Measurements from ENCODE around the gene CENPX. TPM values are rescaled to one million over a fixed set of nuclear protein-coding genes. Genes with fewer than 3 reads are reported as not detected.
A peak's percentile ranks its signal among the peaks of the same experiment; 100 is the strongest.

The CENPX gene
- total and polyA plus RNA-seq, 2 of the 13 experiments (the other 11 are each of a cell fraction or from before 2014, with no cell fraction given): 92.7 to 170 TPM

DNA sequence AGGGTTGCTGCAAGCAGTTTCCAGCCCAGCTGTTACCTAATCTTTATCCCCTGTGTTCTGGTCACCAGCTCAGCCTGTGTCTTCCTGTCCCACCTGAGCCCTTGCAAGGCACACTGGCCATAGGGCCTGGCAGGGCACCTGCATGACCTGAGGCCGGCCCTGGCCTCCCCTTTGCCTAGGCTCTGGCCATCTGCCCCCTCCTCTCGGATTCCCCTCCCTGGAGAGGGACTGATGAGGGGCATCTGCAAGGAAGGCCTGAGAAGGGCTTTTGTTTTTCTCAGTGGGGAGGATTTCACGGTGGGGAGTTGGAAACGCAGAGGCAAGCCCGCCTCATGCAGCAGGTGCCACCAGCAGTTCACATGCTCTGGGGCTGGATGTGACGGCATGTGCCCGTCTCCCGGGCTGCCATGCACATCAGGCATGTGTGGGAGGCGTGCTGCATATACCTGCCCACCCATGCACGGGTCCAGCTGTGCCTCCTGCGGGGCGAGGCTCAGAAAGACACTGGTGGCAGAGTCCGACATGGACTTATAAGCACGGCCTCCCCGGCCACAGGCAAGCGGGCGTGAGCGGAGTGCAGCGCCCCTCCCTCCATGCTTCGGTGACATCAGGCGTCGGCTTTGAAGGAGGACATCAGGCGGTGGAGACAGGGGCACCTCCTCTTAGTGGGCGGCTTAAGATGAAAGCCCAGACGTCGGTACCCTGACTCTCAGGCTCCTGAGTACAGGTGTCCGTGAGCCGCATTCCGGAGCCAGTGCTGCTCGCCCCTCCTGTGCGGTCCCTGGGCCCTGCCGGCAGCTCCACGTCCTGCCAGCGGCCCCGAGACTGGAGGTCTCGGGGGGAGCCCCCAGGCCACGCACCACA is 28.7 kb downstream of the CENPX start (continued):
- TF ChIP-seq, protein P1, sequence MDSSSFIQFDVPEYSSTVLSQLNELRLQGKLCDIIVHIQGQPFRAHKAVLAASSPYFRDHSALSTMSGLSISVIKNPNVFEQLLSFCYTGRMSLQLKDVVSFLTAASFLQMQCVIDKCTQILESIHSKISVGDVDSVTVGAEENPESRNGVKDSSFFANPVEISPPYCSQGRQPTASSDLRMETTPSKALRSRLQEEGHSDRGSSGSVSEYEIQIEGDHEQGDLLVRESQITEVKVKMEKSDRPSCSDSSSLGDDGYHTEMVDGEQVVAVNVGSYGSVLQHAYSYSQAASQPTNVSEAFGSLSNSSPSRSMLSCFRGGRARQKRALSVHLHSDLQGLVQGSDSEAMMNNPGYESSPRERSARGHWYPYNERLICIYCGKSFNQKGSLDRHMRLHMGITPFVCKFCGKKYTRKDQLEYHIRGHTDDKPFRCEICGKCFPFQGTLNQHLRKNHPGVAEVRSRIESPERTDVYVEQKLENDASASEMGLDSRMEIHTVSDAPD (CRISPR knock-in tag; IDR thresholded peaks at IDR 0.05): no peak; the same call in 1 of the 2 replicates
- TF ChIP-seq RXRB (CRISPR knock-in tag; IDR thresholded peaks at IDR 0.05; ENCODE audit: borderline replicate concordance) (0 out of 2 replicates have a peak, but pooled peaks have one; percentile 6), RFXAP (CRISPR knock-in tag; IDR thresholded peaks at IDR 0.05; ENCODE audit: borderline replicate concordance) (no peak; the same call in 1 of the 2 replicates), GATA4 (IDR thresholded peaks at IDR 0.05; ENCODE audit: borderline replicate concordance, low read depth) (no peak), YY1 (IDR thresholded peaks at IDR 0.05; ENCODE audit: insufficient read depth, insufficient replicate concordance, low read depth, low read length) (peak; percentile 51), MEF2D (CRISPR knock-in tag; IDR thresholded peaks at IDR 0.05) (peak; percentile 80), ZFP36L1 (CRISPR knock-in tag; IDR thresholded peaks at IDR 0.05) (peak; percentile 80; the same call in 1 of the 2 replicates), RXRA (CRISPR knock-in tag; IDR thresholded peaks at IDR 0.05) (peak; percentile 32), NONO (IDR thresholded peaks at IDR 0.05) (no peak), NONO (CRISPR knock-in tag; conservative IDR thresholded peaks at IDR 0.05) (peak; percentile 67; the same call in 1 of the 2 replicates), SP1 (IDR thresholded peaks at IDR 0.05) (no peak), SP1 (CRISPR knock-in tag; IDR thresholded peaks at IDR 0.05) (no peak), ZNF510 (CRISPR knock-in tag; IDR thresholded peaks at IDR 0.05; ENCODE audit: low read depth) (peak; percentile 22; the same call in 1 of the 2 replicates), ZNF816 (CRISPR knock-in tag; IDR thresholded peaks at IDR 0.05; ENCODE audit: borderline replicate concordance) (no peak; the same call in 1 of the 2 replicates), ZNF777 (CRISPR knock-in tag; IDR thresholded peaks at IDR 0.05) (peak; percentile 52; the same call in 1 of the 2 replicates), MTF1 (CRISPR knock-in tag; IDR thresholded peaks at IDR 0.05) (no peak), ETV6 (CRISPR knock-in tag; conservative IDR thresholded peaks at IDR 0.05) (no peak), EP300 (IDR thresholded peaks at IDR 0.05; ENCODE audit: low read depth in 2 of 2, low read length in 2 of 2) (peak in 1 of 2 experiments; percentile 29; a peak in 1 of 4 replicates), EP300 (CRISPR knock-in tag; IDR thresholded peaks at IDR 0.05; ENCODE audit: borderline replicate concordance) (peak; percentile 70), GZF1 (CRISPR knock-in tag; IDR thresholded peaks at IDR 0.05) (peak; percentile 88; the same call in 1 of the 2 replicates), NRL (CRISPR knock-in tag; IDR thresholded peaks at IDR 0.05; ENCODE audit: borderline replicate concordance) (no peak; the same call in 1 of the 2 replicates), TAF15 (IDR thresholded peaks at IDR 0.05; ENCODE audit: low read depth, low read length, poor library complexity, severe bottlenecking) (no peak), SP140L (CRISPR knock-in tag; IDR thresholded peaks at IDR 0.05; ENCODE audit: borderline replicate concordance) (no peak)
- TF ChIP-seq, protein P2, sequence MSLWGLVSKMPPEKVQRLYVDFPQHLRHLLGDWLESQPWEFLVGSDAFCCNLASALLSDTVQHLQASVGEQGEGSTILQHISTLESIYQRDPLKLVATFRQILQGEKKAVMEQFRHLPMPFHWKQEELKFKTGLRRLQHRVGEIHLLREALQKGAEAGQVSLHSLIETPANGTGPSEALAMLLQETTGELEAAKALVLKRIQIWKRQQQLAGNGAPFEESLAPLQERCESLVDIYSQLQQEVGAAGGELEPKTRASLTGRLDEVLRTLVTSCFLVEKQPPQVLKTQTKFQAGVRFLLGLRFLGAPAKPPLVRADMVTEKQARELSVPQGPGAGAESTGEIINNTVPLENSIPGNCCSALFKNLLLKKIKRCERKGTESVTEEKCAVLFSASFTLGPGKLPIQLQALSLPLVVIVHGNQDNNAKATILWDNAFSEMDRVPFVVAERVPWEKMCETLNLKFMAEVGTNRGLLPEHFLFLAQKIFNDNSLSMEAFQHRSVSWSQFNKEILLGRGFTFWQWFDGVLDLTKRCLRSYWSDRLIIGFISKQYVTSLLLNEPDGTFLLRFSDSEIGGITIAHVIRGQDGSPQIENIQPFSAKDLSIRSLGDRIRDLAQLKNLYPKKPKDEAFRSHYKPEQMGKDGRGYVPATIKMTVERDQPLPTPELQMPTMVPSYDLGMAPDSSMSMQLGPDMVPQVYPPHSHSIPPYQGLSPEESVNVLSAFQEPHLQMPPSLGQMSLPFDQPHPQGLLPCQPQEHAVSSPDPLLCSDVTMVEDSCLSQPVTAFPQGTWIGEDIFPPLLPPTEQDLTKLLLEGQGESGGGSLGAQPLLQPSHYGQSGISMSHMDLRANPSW (CRISPR knock-in tag; IDR thresholded peaks at IDR 0.05; ENCODE audit: borderline replicate concordance): no peak
- TF ChIP-seq, protein P3, sequence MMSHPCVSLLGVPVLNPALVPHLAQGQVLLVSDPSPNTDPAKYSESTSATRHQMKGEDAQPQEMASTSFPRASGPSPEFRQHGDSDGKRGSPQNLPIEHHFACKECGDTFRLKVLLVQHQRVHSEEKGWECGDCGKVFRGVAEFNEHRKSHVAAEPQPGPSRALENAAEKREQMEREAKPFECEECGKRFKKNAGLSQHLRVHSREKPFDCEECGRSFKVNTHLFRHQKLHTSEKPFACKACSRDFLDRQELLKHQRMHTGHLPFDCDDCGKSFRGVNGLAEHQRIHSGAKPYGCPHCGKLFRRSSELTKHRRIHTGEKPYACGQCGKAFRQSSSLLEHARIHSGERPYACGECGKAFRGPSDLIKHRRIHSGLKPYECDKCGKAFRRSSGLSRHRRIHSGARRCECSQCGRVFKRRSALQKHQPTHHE (CRISPR knock-in tag; IDR thresholded peaks at IDR 0.05; ENCODE audit: borderline replicate concordance): 0 out of 2 replicates have a peak, but pooled peaks have one; percentile 75

All from HepG2 (cell line).